Testis (tissue), 3 donors: ENCODE measurements around the gene ZNF32. TPM values are rescaled to one million over a fixed set of nuclear protein-coding genes. Genes with fewer than 3 reads are reported as not detected.
"Not testable (repeated sequence)": the region's sequence is repeated elsewhere in the genome, so short reads cannot be mapped to it uniquely, and the experiment has no call there.

Experiments used
- DNase-seq: peaks from one replicate; pipeline ENCODE4 v3.0.0-alpha.2; 2019
- H3K27ac ChIP-seq, 2 donors: fragments of 200-600 bp; sonication (generic); one replicate each; pipeline ENCODE4 v1.5.1; 2019
- H3K27me3 ChIP-seq: fragments of 200-600 bp; sonication (generic); one replicate; pipeline ENCODE4 v1.5.1; 2019
- H3K36me3 ChIP-seq: fragments of 200-600 bp; sonication (generic); one replicate; pipeline ENCODE4 v1.5.1; 2017; ENCODE audit warnings: low read depth; ENCODE audit errors: missing control alignments
- H3K4me1 ChIP-seq: fragments of 200-600 bp; sonication (generic); one replicate; pipeline ENCODE4 v1.5.1; 2019
- H3K4me3 ChIP-seq, 2 donors: fragments of 200-600 bp; sonication (generic); one replicate each; pipeline ENCODE4 v1.5.1; 2017 to 2019
- H3K9me3 ChIP-seq: fragments of 200-600 bp; sonication (generic); one replicate; pipeline ENCODE4 v1.5.1; 2017
- POLR2A ChIP-seq: fragments of 450-650 bp; IDR thresholded peaks from one replicate; pipeline ENCODE4 v1.6.1; 2017; ENCODE audit warnings: antibody characterized with exemption, mild to moderate bottlenecking, moderate library complexity
- WGBS, 2 donors: methylation state at CpG; one replicate each; pipeline ENCODE4 v1.1.5; 2018; 5-methylcytosine and 5-hydroxymethylcytosine counted together
- intact Hi-C: fragments of 100-400 bp; cut with DNase I; formaldehyde crosslinking; loops from one replicate; pipeline ENCODE4 v1.15.1; 2023; ENCODE audit warnings: low total_unique reads
- polyA plus RNA-seq: library from polyadenylated mRNA; stranded (reverse); fragments of 350-450 nt; fragmentation: Illumina TruSeq; extraction: RNeasy Lipid Tissue Mini Kit (QIAGEN cat#74804); gene quantifications from one replicate; pipeline ENCODE4 v1.2.3, GENCODE V29; 2014; ENCODE audit warnings: low read depth, low replicate concordance; ENCODE audit not compliant: insufficient read depth
- total RNA-seq, 2 donors: library from RNA; depleted of rRNA; stranded (reverse); fragments of >200 nt; gene quantifications; one replicate each; pipeline ENCODE4 v1.2.3, GENCODE V29; 2016
- TF ChIP-seq, protein P1 (sequence below), 3 experiments: fragments of 450-650 bp in 2 of 3; fragments of 200-600 bp in 1 of 3; sonication (generic) in 1 of 3; IDR thresholded peaks; one replicate each; pipeline ENCODE4 v1.5.1; 2016 to 2019; ENCODE audit warnings: antibody characterized with exemption in 3 of 3, mild to moderate bottlenecking in 2 of 3, moderate library complexity in 1 of 3

The ZNF32 gene
- total and polyA plus RNA-seq, 3 donors from 2014 or later = 18.7 to 29.8 (median 22.7) TPM

DNA sequence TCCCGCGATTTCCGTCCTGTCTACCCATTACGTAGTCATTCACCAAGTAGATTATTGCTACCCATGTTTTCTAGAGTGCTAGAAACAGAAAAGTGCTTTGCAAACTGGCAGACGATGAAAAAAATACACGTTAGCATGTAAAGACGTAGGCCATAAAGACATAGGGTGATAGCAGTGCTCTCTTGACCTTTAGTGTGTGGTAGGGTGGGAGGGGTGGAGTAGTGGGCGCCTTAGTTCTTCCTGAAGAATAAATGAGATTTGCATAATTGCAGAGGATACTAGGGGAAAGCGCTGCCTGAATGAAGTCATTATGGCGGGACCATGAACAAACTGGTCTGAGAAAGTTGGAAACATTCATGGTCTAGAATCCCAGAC, 41.5 kb downstream of the ZNF32 start:
- DNase-seq = no peak
- H3K9me3 ChIP-seq = no peaks in the 10 kb centered on the region
- H3K4me1 ChIP-seq = no peaks in the 10 kb centered on the region
- intact Hi-C loops = no loop called here
- TF ChIP-seq, protein P1, sequence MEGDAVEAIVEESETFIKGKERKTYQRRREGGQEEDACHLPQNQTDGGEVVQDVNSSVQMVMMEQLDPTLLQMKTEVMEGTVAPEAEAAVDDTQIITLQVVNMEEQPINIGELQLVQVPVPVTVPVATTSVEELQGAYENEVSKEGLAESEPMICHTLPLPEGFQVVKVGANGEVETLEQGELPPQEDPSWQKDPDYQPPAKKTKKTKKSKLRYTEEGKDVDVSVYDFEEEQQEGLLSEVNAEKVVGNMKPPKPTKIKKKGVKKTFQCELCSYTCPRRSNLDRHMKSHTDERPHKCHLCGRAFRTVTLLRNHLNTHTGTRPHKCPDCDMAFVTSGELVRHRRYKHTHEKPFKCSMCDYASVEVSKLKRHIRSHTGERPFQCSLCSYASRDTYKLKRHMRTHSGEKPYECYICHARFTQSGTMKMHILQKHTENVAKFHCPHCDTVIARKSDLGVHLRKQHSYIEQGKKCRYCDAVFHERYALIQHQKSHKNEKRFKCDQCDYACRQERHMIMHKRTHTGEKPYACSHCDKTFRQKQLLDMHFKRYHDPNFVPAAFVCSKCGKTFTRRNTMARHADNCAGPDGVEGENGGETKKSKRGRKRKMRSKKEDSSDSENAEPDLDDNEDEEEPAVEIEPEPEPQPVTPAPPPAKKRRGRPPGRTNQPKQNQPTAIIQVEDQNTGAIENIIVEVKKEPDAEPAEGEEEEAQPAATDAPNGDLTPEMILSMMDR (IDR thresholded peaks at IDR 0.05) = no peak
- no peak for TF ChIP-seq POLR2A
- H3K4me3 ChIP-seq = peak overlapping the region in 1 of 2 donors; percentile 84
- no peak overlapping the region for H3K27ac ChIP-seq
- 57 to 66% methylated on average over 10 of the region's 10 CpGs for WGBS, 2 donors
- H3K36me3 ChIP-seq = no peaks in the 10 kb centered on the region
- no peaks in the 10 kb centered on the region for H3K27me3 ChIP-seq

DNA sequence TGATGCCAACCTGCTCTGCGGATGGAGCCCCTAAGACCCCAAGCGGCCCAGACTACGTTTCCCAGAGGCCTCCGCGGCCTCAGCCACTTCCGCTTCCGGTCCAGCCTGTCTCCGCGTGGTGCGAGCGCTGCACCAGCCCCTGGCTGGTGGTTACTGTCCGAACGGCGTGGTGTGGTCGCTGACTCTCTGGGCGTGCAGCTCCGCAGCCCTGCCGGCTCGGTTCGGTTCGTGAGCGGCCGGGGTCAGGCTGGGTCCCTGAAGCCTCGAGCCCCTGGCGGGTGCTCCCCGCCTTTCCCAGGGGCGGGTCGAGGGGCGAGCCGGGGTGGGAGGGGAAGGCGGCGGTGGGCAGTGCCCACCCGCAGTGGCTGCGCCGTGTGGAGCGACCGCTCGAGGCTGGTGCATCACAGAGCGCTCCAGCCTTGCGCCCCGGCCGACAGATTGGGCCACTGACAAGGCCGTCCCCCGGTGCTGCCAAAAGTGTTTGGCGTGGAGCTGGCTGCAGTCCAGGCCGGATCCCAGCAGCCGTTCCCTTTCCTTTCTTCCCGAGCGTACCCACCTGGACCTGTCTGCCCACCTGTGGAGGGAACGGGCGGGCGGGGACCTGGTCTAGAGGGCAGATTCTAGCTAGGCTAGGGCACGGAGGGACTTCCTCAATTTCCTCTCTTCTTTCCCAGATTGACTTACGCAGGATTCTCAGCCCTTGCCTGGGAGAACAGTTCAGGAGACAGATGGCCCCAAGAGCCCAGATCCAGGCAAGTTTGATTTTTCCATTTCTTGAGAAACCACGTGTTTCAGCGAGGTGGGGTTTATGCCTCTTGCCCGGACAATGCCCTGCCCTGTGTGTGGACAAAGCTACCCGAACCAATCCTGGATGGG, 42.1 kb downstream of the ZNF32 start, which contains the start of gene ZNF485:
TSS of gene ZNF485 (plus strand) at position 116 of the 876 bp plus-strand sequence. CDS start at position 729, 613 bp downstream.
- no peaks in the 10 kb centered on the region for H3K36me3 ChIP-seq
- peak within 1 kb of the TSS; percentile 10 to 34 for H3K27ac ChIP-seq
- H3K27me3 ChIP-seq = no peaks in the 10 kb centered on the region
- no peaks in the 10 kb centered on the region for H3K9me3 ChIP-seq
- H3K4me1 ChIP-seq = no peaks in the 10 kb centered on the region
- H3K4me3 ChIP-seq = peak within 1 kb of the TSS; percentile 73 to 84
- TF ChIP-seq, protein P1 (IDR thresholded peaks at IDR 0.05) = no peak
- TF ChIP-seq POLR2A = no peak
- 2 to 6% methylated on average over 15 to 57 of the region's 58 CpGs for WGBS, 2 donors
- DNase-seq = peak; percentile 87
- intact Hi-C loops = no loop called here

DNA sequence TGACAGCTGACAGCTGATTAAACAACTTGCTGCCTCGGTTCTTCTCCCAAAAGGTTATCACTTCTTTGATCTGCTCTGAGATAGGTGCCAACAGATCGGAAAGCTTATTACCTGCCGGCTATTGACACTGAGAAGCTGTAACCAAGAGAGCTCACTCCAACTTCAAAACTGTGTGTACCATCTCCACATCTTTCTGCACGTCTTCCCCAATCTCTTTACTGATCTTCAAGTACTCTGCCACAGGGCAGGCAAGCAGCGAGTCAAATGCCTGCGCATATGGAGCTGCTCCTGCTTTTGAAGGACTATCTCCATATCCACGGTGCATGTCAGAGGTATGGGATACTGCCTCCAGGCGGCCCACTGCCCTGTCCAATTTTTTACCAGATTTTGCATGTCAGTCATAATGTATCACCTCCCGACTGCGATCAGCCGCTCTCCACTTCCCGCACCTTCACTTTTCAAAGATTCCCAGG, 42.8 kb downstream of the ZNF32 start:
- TF ChIP-seq POLR2A = no peak
- TF ChIP-seq, protein P1 (IDR thresholded peaks at IDR 0.05) = no peak
- intact Hi-C loops = no loop called here
- Histone ChIP-seq H3K27ac (no peak overlapping the region), H3K4me1 (no peaks in the 10 kb centered on the region), H3K36me3 (no peaks in the 10 kb centered on the region), H3K4me3 (peak overlapping the region; percentile 73 to 84), H3K9me3 (no peaks in the 10 kb centered on the region), H3K27me3 (no peaks in the 10 kb centered on the region)
- peak; percentile 15 for DNase-seq
- WGBS, 2 donors = 40 to 41% methylated on average over 11 to 12 of the region's 12 CpGs

DNA sequence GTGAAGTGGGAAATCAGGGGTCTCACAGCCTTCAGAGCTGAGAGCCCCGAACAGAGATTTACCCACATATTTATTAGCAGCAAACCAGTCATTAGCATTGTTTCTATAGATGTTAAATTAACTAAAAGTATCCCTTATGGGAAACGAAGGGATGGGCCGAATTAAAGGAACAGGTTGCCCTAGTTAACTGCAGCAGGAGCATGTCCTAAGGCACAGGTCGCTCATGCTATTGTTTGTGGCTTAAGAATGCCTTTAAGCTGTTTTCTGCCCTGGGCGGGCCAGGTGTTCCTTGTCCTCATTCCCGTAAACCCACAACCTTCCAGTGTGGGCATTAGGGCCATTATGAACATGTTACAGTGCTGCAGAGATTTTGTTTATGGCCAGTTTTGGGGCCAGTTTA, 47.1 kb downstream of the ZNF32 start:
- H3K4me1 ChIP-seq, intact Hi-C loops, H3K27me3 ChIP-seq, DNase-seq, H3K36me3 ChIP-seq, H3K9me3 ChIP-seq, H3K27ac ChIP-seq, H3K4me3 ChIP-seq: not testable (repeated sequence)
- 93 to 95% methylated on average over 6 of the region's 6 CpGs for WGBS, 2 donors

DNA sequence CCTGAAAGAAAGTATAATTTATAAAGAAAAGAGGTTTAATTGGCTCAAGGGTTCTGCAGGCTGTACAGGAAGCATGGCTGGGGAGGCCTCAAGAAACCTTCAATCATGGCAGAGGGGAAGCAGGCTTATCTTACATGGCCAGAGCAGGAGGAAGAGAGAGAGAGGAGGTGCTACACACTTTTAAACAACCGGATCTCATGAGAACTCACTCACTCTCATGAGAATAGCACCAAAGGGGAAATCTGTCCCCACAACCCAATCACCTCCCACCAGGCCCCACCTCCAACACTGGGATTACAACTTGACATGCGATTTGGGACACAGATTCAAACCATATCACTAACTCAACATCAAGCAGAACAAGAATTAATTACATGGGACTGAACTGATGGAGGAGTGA, 49.3 kb downstream of the ZNF32 start:
- Histone ChIP-seq H3K4me1 (peaks cover 6% of the 10 kb centered on the region), H3K27me3 (no peaks in the 10 kb centered on the region), H3K36me3 (no peaks in the 10 kb centered on the region), H3K9me3 (no peaks in the 10 kb centered on the region), H3K4me3 (no peak overlapping the region), H3K27ac (no peak overlapping the region)
- WGBS, 2 donors = 81 to 85% methylated on average over 2 of the region's 2 CpGs
- intact Hi-C loops = no loop called here
- TF ChIP-seq, protein P1 (IDR thresholded peaks at IDR 0.05) = no peak
- TF ChIP-seq POLR2A = no peak
- DNase-seq = no peak
